NCI-H2107 (cell line): ENCODE results near the gene SLC28A1.

Source experiments
- DNase-seq: peaks from one replicate; lab custom pipeline; 2025; lab: John Stamatoyannopoulos, UW

The SLC28A1 gene

GRCh38 chr15:84938726-84939125, 54.3 kb downstream of the SLC28A1 start:
- DNase-seq = no peak

- no peak for DNase-seq
Observed at GRCh38 chr15:84940399-84940798, 55.9 kb downstream of the SLC28A1 start.

- DNase-seq = no peak
Observed at GRCh38 chr15:84942456-84942855, 58.0 kb downstream of the SLC28A1 start.

- DNase-seq = no peak
Observed at GRCh38 chr15:84944311-84944710, 59.8 kb downstream of the SLC28A1 start.

- DNase-seq = no peak
Observed at GRCh38 chr15:84944861-84945260, 60.4 kb downstream of the SLC28A1 start.

GRCh38 chr15:84946772-84947489, 62.5 kb downstream of the SLC28A1 start:
- DNase-seq = no peak

- DNase-seq = no peak
Observed at GRCh38 chr15:84947947-84948830, 63.7 kb downstream of the SLC28A1 start.

- DNase-seq = no peak
Observed at GRCh38 chr15:84949043-84949442, 64.6 kb downstream of the SLC28A1 start.

- no peak for DNase-seq
Observed at GRCh38 chr15:84949845-84950569, 65.5 kb downstream of the SLC28A1 start.

- no peak for DNase-seq
Observed at GRCh38 chr15:84950570-84951111, 66.2 kb downstream of the SLC28A1 start.

GRCh38 chr15:84951736-84952135, 67.3 kb downstream of the SLC28A1 start:
- DNase-seq = no peak

GRCh38 chr15:84953136-84953535, 68.7 kb downstream of the SLC28A1 start:
- DNase-seq = no peak

- DNase-seq = no peak
Observed at GRCh38 chr15:84953726-84954125, 69.3 kb downstream of the SLC28A1 start.

- no peak for DNase-seq
Observed at GRCh38 chr15:84955089-84955848, 70.8 kb downstream of the SLC28A1 start.

GRCh38 chr15:84956199-84956598, 71.7 kb downstream of the SLC28A1 start:
- DNase-seq = no peak

- DNase-seq = no peak
Observed at GRCh38 chr15:84960391-84961113, 76.1 kb downstream of the SLC28A1 start.

GRCh38 chr15:84961114-84961452, 76.6 kb downstream of the SLC28A1 start:
- no peak for DNase-seq

- no peak for DNase-seq
Observed at GRCh38 chr15:84961707-84962106, 77.2 kb downstream of the SLC28A1 start.

- no peak for DNase-seq
Observed at GRCh38 chr15:84962955-84963354, 78.5 kb downstream of the SLC28A1 start.

GRCh38 chr15:84967380-84967779, 82.9 kb downstream of the SLC28A1 start:
- no peak for DNase-seq

GRCh38 chr15:84968301-84968700, 83.8 kb downstream of the SLC28A1 start:
- no peak for DNase-seq
